HG02840 (cell line): ENCODE measurements around the gene SCMH1.

Source experiments
- ATAC-seq: cut with Tn5 transposase; IDR thresholded peaks from one replicate; pipeline ENCODE4 v1.9.1; 2021; ENCODE audit warnings: mild to moderate bottlenecking, moderate library complexity, moderate number of reproducible peaks; ENCODE audit not compliant: unreplicated experiment, low FRiP score

The SCMH1 gene

GRCh38 chr1:41108696-41109275 is 133.3 kb downstream of the SCMH1 start:
- no peak for ATAC-seq

- no peak for ATAC-seq
Observed at GRCh38 chr1:41103766-41104165, 138.3 kb downstream of the SCMH1 start.

- ATAC-seq: no peak
Observed at GRCh38 chr1:41102653-41103052, 139.5 kb downstream of the SCMH1 start.

GRCh38 chr1:41101950-41102607 is 140.0 kb downstream of the SCMH1 start:
- no peak for ATAC-seq

GRCh38 chr1:41101076-41101475 is 141.0 kb downstream of the SCMH1 start:
- no peak for ATAC-seq

GRCh38 chr1:41100170-41100569 is 141.9 kb downstream of the SCMH1 start:
- no peak for ATAC-seq

GRCh38 chr1:41098730-41099460 is 143.2 kb downstream of the SCMH1 start:
- no peak for ATAC-seq

- ATAC-seq: no peak
Observed at GRCh38 chr1:41097105-41097504, 145.0 kb downstream of the SCMH1 start.

- ATAC-seq: no peak
Observed at GRCh38 chr1:41093826-41094225, 148.3 kb downstream of the SCMH1 start.

- ATAC-seq: no peak
Observed at GRCh38 chr1:41086921-41087320, 155.2 kb downstream of the SCMH1 start.

GRCh38 chr1:41078616-41079015 is 163.5 kb downstream of the SCMH1 start:
- ATAC-seq: no peak

- ATAC-seq: no peak
Observed at GRCh38 chr1:41078193-41078592, 163.9 kb downstream of the SCMH1 start.

GRCh38 chr1:41073971-41074370 is 168.1 kb downstream of the SCMH1 start:
- ATAC-seq: no peak

- no peak for ATAC-seq
Observed at GRCh38 chr1:41072051-41072450, 170.1 kb downstream of the SCMH1 start.

GRCh38 chr1:41056907-41057306 is 185.2 kb downstream of the SCMH1 start:
- ATAC-seq: no peak

- ATAC-seq: no peak
Observed at GRCh38 chr1:41053316-41053715, 188.8 kb downstream of the SCMH1 start.

GRCh38 chr1:41051022-41051421 is 191.1 kb downstream of the SCMH1 start:
- no peak for ATAC-seq

- ATAC-seq: no peak
Observed at GRCh38 chr1:41048540-41048939, 193.6 kb downstream of the SCMH1 start.

GRCh38 chr1:41046347-41046775 is 195.7 kb downstream of the SCMH1 start:
- ATAC-seq: no peak

GRCh38 chr1:41045740-41046139 is 196.4 kb downstream of the SCMH1 start:
- no peak for ATAC-seq

- no peak for ATAC-seq
Observed at GRCh38 chr1:41044187-41044586, 197.9 kb downstream of the SCMH1 start.
